Measurements from ENCODE around the gene GAK. TPM values are rescaled to one million over a fixed set of nuclear protein-coding genes. Genes with fewer than 3 reads are reported as not detected.

GAK gene
- total and polyA plus RNA-seq, 5 donors from 2014 or later: 37.5 to 254 (median 40.0) TPM

DNA sequence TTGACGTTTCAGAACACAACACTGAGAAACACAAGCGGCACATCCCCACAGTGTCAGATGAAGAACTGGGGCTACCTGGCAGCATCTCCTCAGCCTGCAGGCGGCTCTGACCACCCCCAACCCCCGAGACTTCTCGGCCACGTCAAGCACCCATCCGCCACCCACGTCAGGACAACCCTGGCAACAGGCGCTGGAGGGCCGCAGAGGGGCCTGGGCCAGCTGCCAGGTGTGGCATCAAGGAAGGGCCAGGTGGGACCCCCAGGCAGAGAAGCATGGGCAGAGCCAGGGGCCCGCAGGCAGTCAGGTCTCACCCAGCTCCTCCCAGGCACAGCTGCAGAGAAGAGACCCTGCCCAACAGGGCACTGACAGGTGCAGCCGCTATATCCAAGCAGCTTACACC lies 22.3 kb downstream of the GAK start:
- H3K27me3 ChIP-seq (ENCODE audit: control insufficient read depth, insufficient read depth, low read length): no peaks in the 10 kb centered on the region
- Mint-ChIP-seq H3K4me1 (peaks cover 0 to 10% (median under 1%) of the 10 kb centered on the region in 4 donors), H3K4me3 (no peak overlapping the region), H3K27me3 (no peaks in the 10 kb centered on the region), H3K9me3 (peaks cover 0 to 3% (median 0%) of the 10 kb centered on the region in 7 donors), H3K36me3 (peaks cover 13% of the 10 kb centered on the region), H3K27ac (no peak overlapping the region)
- peaks cover 42% of the 10 kb centered on the region for H3K36me3 ChIP-seq (ENCODE audit: control insufficient read depth, insufficient read depth, low read length)
- no peak overlapping the region for H3K27ac ChIP-seq (ENCODE audit: insufficient read depth, low read length, poor library complexity, severe bottlenecking)
- H3K9me3 ChIP-seq (ENCODE audit: control insufficient read depth in 2 of 2, low read length in 2 of 2): no peaks in the 10 kb centered on the region
- H3K4me3 ChIP-seq (ENCODE audit: low read depth, low read length): no peak overlapping the region
- DNase-seq (no peak), ATAC-seq (ENCODE audit: low read depth in 2 of 2) (no peak)
- no peaks in the 10 kb centered on the region for H3K4me1 ChIP-seq (ENCODE audit: control insufficient read depth, insufficient read depth, low read length, poor library complexity, severe bottlenecking)

DNA sequence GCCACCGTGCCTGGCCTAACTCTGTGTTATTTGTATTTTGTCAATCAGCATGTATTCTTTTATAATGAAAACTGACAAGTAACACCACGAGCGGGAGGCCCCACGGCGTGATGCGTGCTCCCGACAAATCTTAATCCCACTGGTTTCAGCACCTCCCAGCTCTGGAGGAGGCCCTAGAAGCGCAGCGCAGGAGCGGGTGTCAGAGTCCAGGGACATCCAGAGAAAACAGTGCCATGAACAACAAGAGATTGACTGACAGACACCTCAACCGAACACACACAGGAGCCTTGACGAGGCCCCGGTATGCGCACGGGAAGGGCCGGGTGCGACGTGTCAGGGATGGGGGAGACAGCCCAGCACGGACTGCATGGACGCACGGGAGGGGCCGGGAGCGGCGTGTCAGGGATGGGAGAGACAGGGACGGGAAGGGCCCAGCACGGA lies 23.0 kb downstream of the GAK start:
- Histone ChIP-seq H3K4me3 (ENCODE audit: low read depth, low read length) (no peak overlapping the region), H3K27me3 (ENCODE audit: control insufficient read depth, insufficient read depth, low read length) (no peaks in the 10 kb centered on the region), H3K36me3 (ENCODE audit: control insufficient read depth, insufficient read depth, low read length) (peaks cover 46% of the 10 kb centered on the region), H3K4me1 (ENCODE audit: control insufficient read depth, insufficient read depth, low read length, poor library complexity, severe bottlenecking) (no peaks in the 10 kb centered on the region), H3K27ac (ENCODE audit: insufficient read depth, low read length, poor library complexity, severe bottlenecking) (no peak overlapping the region), H3K9me3 (ENCODE audit: control insufficient read depth in 2 of 2, low read length in 2 of 2) (no peaks in the 10 kb centered on the region)
- peaks cover 15% of the 10 kb centered on the region for H3K36me3 Mint-ChIP-seq
- DNase-seq: no peak
- no peaks in the 10 kb centered on the region for H3K27me3 Mint-ChIP-seq
- no peak overlapping the region for H3K4me3 Mint-ChIP-seq
- no peak for ATAC-seq (ENCODE audit: low read depth in 2 of 2)
- H3K4me1 Mint-ChIP-seq: peaks cover 0 to 7% (median 0%) of the 10 kb centered on the region in 4 donors
- peaks cover 0 to 3% (median 0%) of the 10 kb centered on the region in 7 donors for H3K9me3 Mint-ChIP-seq
- H3K27ac Mint-ChIP-seq: no peak overlapping the region

DNA sequence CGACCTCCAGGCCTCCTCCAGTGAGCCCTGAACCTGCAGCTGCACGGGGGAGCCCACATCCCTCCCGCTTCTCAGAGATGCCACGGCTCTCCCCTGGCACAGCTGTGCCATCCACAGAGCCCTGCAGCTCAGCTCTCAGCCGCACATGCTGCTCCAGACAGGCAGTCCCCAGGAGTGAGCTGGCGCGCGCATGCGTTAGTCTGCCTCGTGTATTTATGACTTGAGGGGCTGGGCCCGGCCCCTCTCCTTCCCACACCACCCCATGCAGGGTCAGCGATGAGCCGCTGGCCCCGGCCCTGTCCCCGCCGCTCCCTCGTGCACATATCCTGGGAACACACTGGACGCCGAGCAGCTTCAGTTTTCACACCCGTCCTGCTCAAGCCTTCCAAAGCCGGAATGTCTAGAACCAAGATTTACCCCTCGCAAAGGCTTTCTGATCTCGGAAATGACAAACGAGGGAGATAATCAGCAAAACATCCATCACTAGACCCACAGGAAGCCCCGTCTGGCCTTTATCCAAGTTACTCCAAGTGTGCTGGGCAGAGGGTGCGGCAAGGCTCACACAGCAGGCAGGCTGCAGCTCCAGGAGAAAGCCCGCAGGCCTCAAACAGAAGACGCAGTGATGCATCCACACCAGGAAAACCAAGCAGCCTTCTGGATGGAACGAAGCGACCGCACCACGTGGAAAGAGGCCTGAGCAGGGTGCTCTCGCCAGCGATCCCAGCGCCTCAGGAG lies 24.3 kb downstream of the GAK start:
- no peak overlapping the region for H3K4me3 Mint-ChIP-seq
- Histone ChIP-seq H3K27ac (ENCODE audit: insufficient read depth, low read length, poor library complexity, severe bottlenecking) (no peak overlapping the region), H3K9me3 (ENCODE audit: control insufficient read depth in 2 of 2, low read length in 2 of 2) (no peaks in the 10 kb centered on the region), H3K27me3 (ENCODE audit: control insufficient read depth, insufficient read depth, low read length) (no peaks in the 10 kb centered on the region), H3K4me3 (ENCODE audit: low read depth, low read length) (no peak overlapping the region), H3K36me3 (ENCODE audit: control insufficient read depth, insufficient read depth, low read length) (peaks cover 42% of the 10 kb centered on the region), H3K4me1 (ENCODE audit: control insufficient read depth, insufficient read depth, low read length, poor library complexity, severe bottlenecking) (no peaks in the 10 kb centered on the region)
- H3K4me1 Mint-ChIP-seq: peaks cover 0 to 5% (median 0%) of the 10 kb centered on the region in 4 donors
- H3K9me3 Mint-ChIP-seq: peaks cover 0 to 3% (median 0%) of the 10 kb centered on the region in 7 donors
- H3K27me3 Mint-ChIP-seq: no peaks in the 10 kb centered on the region
- ATAC-seq (ENCODE audit: low read depth in 2 of 2) (no peak), DNase-seq (no peak)
- peaks cover 15% of the 10 kb centered on the region for H3K36me3 Mint-ChIP-seq
- H3K27ac Mint-ChIP-seq: no peak overlapping the region

DNA sequence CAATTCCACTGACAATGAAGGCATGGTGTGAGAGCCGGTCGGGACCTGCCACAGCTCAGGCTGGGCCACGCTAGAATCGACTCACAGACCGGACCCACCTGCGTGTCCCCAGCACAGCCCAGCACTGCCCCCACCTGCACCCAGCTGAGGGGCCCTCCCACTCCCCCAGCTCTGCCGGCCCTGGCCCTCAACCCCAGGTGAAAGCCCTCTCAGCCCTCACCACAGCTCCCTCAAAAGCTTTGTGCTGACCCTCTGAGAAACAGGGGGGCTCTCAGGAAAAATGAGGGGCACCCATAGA lies 25.1 kb downstream of the GAK start:
- Histone ChIP-seq H3K27ac (ENCODE audit: insufficient read depth, low read length, poor library complexity, severe bottlenecking) (no peak overlapping the region), H3K9me3 (ENCODE audit: control insufficient read depth in 2 of 2, low read length in 2 of 2) (no peaks in the 10 kb centered on the region), H3K4me3 (ENCODE audit: low read depth, low read length) (no peak overlapping the region), H3K27me3 (ENCODE audit: control insufficient read depth, insufficient read depth, low read length) (no peaks in the 10 kb centered on the region), H3K36me3 (ENCODE audit: control insufficient read depth, insufficient read depth, low read length) (peaks cover 37% of the 10 kb centered on the region), H3K4me1 (ENCODE audit: control insufficient read depth, insufficient read depth, low read length, poor library complexity, severe bottlenecking) (no peaks in the 10 kb centered on the region)
- Mint-ChIP-seq H3K4me1 (peaks cover 0 to 8% (median 1%) of the 10 kb centered on the region in 4 donors), H3K9me3 (peaks cover 0 to 3% (median 0%) of the 10 kb centered on the region in 7 donors), H3K4me3 (no peak overlapping the region), H3K27me3 (no peaks in the 10 kb centered on the region), H3K27ac (no peak overlapping the region), H3K36me3 (peaks cover 14% of the 10 kb centered on the region)
- ATAC-seq (ENCODE audit: low read depth in 2 of 2): no peak
- no peak for DNase-seq

DNA sequence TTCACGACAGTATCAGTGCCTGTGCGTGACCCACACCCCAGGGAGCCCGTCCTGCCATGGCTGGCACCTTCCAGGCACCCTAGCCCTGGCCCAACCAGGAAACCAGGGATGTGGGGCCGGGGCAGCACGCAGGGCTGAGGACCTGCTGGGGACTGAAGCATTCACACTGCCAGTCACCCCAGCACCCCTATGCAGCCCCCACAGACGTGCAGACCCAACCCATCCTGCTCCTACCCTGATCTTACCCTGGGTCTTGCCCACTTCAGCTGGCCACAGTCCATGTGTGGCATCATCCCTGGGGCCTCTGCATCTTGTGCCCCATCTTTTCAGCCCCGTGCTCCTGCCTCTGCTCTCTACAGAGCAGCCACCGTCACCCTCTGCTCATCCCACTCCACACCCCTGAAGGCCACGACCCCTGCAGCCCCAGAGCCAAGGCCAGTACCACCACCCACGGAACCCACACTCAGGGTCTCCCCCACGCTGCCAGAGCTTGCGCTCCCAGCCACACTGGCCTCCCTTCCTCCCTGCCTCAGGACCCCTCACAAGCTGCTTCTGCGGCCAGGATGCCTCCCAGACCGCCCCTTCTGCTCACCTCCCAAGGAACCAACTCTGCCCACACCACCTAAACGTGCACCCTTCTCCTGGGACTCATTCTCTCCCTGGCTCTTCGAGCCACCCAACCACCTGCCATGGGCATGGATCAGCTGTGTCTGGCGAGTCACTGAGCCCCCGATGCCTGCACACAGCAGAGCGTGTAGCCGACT lies 25.6 kb downstream of the GAK start:
- no peaks in the 10 kb centered on the region for H3K27me3 ChIP-seq (ENCODE audit: control insufficient read depth, insufficient read depth, low read length)
- peaks cover 0 to 8% (median 1%) of the 10 kb centered on the region in 4 donors for H3K4me1 Mint-ChIP-seq
- no peaks in the 10 kb centered on the region for H3K27me3 Mint-ChIP-seq
- no peak overlapping the region for H3K27ac Mint-ChIP-seq
- ATAC-seq (ENCODE audit: low read depth in 2 of 2): no peak
- no peak overlapping the region for H3K4me3 ChIP-seq (ENCODE audit: low read depth, low read length)
- no peaks in the 10 kb centered on the region for H3K9me3 ChIP-seq (ENCODE audit: control insufficient read depth in 2 of 2, low read length in 2 of 2)
- no peak overlapping the region for H3K4me3 Mint-ChIP-seq
- H3K36me3 ChIP-seq (ENCODE audit: control insufficient read depth, insufficient read depth, low read length): peaks cover 34% of the 10 kb centered on the region
- no peak for DNase-seq
- no peak overlapping the region for H3K27ac ChIP-seq (ENCODE audit: insufficient read depth, low read length, poor library complexity, severe bottlenecking)
- peaks cover 14% of the 10 kb centered on the region for H3K36me3 Mint-ChIP-seq
- H3K9me3 Mint-ChIP-seq: peaks cover 0 to 3% (median 0%) of the 10 kb centered on the region in 7 donors
- no peaks in the 10 kb centered on the region for H3K4me1 ChIP-seq (ENCODE audit: control insufficient read depth, insufficient read depth, low read length, poor library complexity, severe bottlenecking)

DNA sequence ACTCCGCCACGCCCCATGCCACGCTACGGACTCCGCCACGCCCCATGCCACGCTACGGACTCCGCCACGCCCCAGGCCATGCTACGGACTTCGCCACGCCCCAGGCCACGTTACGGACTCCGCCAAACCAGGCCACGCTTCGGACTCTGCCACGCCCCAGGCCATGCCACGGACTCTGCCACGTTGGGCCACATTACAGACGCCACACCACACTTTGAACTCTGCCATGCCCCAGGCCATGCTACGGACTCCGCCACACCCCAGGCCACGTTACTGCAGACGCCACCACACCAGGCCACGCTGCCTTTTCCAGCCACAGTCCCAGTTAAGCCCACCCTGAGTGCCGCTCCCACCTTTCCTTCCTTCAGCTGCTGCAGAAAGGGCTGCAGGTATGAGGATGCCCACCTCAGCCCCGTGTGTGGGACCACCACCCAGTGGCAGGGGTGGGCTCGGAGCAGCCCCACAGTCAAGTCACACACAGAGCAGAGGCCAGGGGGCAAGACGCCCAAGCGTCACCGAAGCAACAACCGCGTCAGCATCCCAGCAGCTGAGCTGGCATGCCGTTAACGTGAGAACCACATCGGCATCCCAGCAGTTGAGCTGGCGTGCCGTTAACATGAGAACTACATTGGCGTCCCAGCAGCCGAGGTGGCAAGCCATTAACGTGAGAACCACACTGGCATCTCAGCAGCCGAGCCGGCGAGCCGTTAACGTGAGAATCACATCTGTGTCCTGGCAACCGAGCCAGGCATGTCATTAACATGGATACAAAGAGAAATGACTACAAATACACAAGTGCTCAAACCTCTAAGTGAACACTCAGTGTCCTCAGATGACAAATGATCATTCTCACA lies 26.4 kb downstream of the GAK start:
- Mint-ChIP-seq H3K4me1 (peaks cover 0 to 8% (median 1%) of the 10 kb centered on the region in 4 donors), H3K9me3 (peaks cover 0 to 3% (median 0%) of the 10 kb centered on the region in 7 donors), H3K27ac (no peak overlapping the region), H3K27me3 (no peaks in the 10 kb centered on the region), H3K36me3 (peaks cover 14% of the 10 kb centered on the region), H3K4me3 (no peak overlapping the region)
- no peak overlapping the region for H3K27ac ChIP-seq (ENCODE audit: insufficient read depth, low read length, poor library complexity, severe bottlenecking)
- ATAC-seq (ENCODE audit: low read depth in 2 of 2): no peak
- H3K4me1 ChIP-seq (ENCODE audit: control insufficient read depth, insufficient read depth, low read length, poor library complexity, severe bottlenecking): no peaks in the 10 kb centered on the region
- H3K27me3 ChIP-seq (ENCODE audit: control insufficient read depth, insufficient read depth, low read length): no peaks in the 10 kb centered on the region
- no peak for DNase-seq
- H3K9me3 ChIP-seq (ENCODE audit: control insufficient read depth in 2 of 2, low read length in 2 of 2): no peaks in the 10 kb centered on the region
- H3K4me3 ChIP-seq (ENCODE audit: low read depth, low read length): no peak overlapping the region
- H3K36me3 ChIP-seq (ENCODE audit: control insufficient read depth, insufficient read depth, low read length): peaks cover 28% of the 10 kb centered on the region

DNA sequence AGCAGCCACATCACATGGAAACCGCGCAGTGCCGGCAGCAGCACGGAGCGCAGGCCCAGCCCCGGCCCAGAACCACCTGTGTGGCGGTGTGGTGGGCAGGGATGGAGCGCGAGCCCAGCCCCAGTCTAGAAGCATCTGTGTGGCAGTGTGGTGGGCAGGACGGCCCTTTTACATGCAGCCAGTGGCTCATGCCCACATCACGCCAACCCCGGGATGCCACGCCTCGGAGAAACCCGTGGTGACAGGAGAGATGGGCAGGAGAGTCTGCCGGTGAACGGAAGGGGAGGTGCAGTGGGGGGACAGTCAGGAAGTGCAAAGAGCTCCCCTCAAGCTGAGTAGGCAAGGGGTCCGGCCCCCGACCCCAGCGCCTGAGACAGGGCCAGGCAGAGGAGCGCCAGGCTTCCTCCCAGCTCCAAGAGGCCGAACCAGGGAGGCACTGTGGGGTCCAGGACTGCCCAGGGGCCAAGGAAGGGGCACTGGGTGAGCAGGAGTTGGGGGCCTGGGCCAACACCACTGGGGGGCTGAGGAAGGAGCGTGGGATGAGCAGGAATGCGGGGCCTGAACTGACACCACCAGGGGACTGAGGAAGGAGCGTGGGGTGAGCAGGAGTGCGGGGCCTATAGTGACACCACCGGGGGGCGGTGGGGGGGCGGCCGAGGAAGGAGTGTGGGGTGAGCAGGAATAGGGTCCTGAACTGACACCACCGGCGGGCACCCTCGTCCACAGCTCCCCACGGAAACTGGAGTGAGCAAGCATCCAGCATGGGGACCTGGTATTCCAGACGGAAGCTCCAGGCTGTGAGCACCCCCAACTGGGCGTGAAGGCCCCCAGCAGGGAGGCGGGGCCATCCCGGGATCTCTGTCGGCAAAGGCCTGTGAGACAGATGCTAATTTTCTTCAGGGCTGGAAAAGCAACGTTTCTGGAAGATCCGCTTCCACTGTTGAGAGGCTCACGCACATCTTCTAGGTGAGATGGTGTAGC lies 28.8 kb downstream of the GAK start:
- Histone ChIP-seq H3K27ac (ENCODE audit: insufficient read depth, low read length, poor library complexity, severe bottlenecking) (no peak overlapping the region), H3K36me3 (ENCODE audit: control insufficient read depth, insufficient read depth, low read length) (peaks cover 21% of the 10 kb centered on the region), H3K9me3 (ENCODE audit: control insufficient read depth in 2 of 2, low read length in 2 of 2) (no peaks in the 10 kb centered on the region), H3K27me3 (ENCODE audit: control insufficient read depth, insufficient read depth, low read length) (no peaks in the 10 kb centered on the region), H3K4me3 (ENCODE audit: low read depth, low read length) (no peak overlapping the region), H3K4me1 (ENCODE audit: control insufficient read depth, insufficient read depth, low read length, poor library complexity, severe bottlenecking) (no peaks in the 10 kb centered on the region)
- no peak for ATAC-seq (ENCODE audit: low read depth in 2 of 2)
- peaks cover 24% of the 10 kb centered on the region for H3K36me3 Mint-ChIP-seq
- no peak overlapping the region for H3K27ac Mint-ChIP-seq
- no peak for DNase-seq
- H3K4me3 Mint-ChIP-seq: no peak overlapping the region
- no peaks in the 10 kb centered on the region for H3K27me3 Mint-ChIP-seq
- peaks cover 0 to 3% (median 0%) of the 10 kb centered on the region in 7 donors for H3K9me3 Mint-ChIP-seq
- H3K4me1 Mint-ChIP-seq: peaks cover 0 to 12% (median 5%) of the 10 kb centered on the region in 4 donors
